Fibroblast of upper back skin (primary cell): ENCODE results near the gene CSRNP3.

Experiments
- DNase-seq: peaks from one replicate; pipeline ENCODE4 v3.0.0-alpha.2; 2013

CSRNP3 gene

GRCh38 chr2:165693838-165694237, 224.3 kb downstream of the CSRNP3 start:
- DNase-seq = no peak

GRCh38 chr2:165697748-165698443, 228.4 kb downstream of the CSRNP3 start:
- DNase-seq = no peak

GRCh38 chr2:165698444-165698884, 229.0 kb downstream of the CSRNP3 start:
- peak; percentile 54 for DNase-seq

- DNase-seq = no peak
Observed at GRCh38 chr2:165699946-165700345, 230.4 kb downstream of the CSRNP3 start.

GRCh38 chr2:165700531-165700930, 231.0 kb downstream of the CSRNP3 start:
- no peak for DNase-seq

GRCh38 chr2:165701147-165701546, 231.6 kb downstream of the CSRNP3 start:
- DNase-seq = no peak

GRCh38 chr2:165706960-165707487, 237.5 kb downstream of the CSRNP3 start:
- DNase-seq = no peak

GRCh38 chr2:165716091-165716490, 246.6 kb downstream of the CSRNP3 start:
- DNase-seq = no peak

- DNase-seq = no peak
Observed at GRCh38 chr2:165718610-165719210, 249.2 kb downstream of the CSRNP3 start.

- peak; percentile 94 for DNase-seq
Observed at GRCh38 chr2:165720511-165720910, 251.0 kb downstream of the CSRNP3 start.

- peak; percentile 72 for DNase-seq
Observed at GRCh38 chr2:165725421-165725820, 255.9 kb downstream of the CSRNP3 start.
